GM18907 (cell line): ENCODE data around the gene SMTNL1.

Experiments
- ATAC-seq: cut with Tn5 transposase; IDR thresholded peaks from one replicate; pipeline ENCODE4 v1.9.1; 2021; ENCODE audit warnings: mild to moderate bottlenecking, moderate library complexity; ENCODE audit not compliant: unreplicated experiment

The SMTNL1 gene

GRCh38 chr11:57536947-57537619 is at the start of gene SMTNL1:
TSS of gene SMTNL1 (plus strand) at chr11:57537595. CDS start at chr11:57542643, 5,048 bp downstream.
- no peak for ATAC-seq

- ATAC-seq, result no peak
Observed at GRCh38 chr11:57487920-57488659, 49.3 kb upstream of the SMTNL1 start.

- no peak for ATAC-seq
Observed at GRCh38 chr11:57490456-57491248, 46.7 kb upstream of the SMTNL1 start.

GRCh38 chr11:57491371-57492061 is 45.9 kb upstream of the SMTNL1 start:
- no peak for ATAC-seq

GRCh38 chr11:57493507-57494503 is 43.6 kb upstream of the SMTNL1 start:
- peak; percentile 74 for ATAC-seq

GRCh38 chr11:57496109-57496820 is 41.1 kb upstream of the SMTNL1 start:
- no peak for ATAC-seq

GRCh38 chr11:57497303-57498247 is 39.8 kb upstream of the SMTNL1 start:
- no peak for ATAC-seq

GRCh38 chr11:57498540-57498939 is 38.9 kb upstream of the SMTNL1 start:
- no peak for ATAC-seq

GRCh38 chr11:57499413-57499982 is 37.9 kb upstream of the SMTNL1 start:
- peak; percentile 99 for ATAC-seq

- ATAC-seq, result peak; percentile 5
Observed at GRCh38 chr11:57499983-57500461, 37.4 kb upstream of the SMTNL1 start.

- no peak for ATAC-seq
Observed at GRCh38 chr11:57500515-57500914, 36.9 kb upstream of the SMTNL1 start.

GRCh38 chr11:57500926-57501325 is 36.5 kb upstream of the SMTNL1 start:
- no peak for ATAC-seq

GRCh38 chr11:57501953-57502352 is 35.4 kb upstream of the SMTNL1 start:
- no peak for ATAC-seq

- ATAC-seq, result no peak
Observed at GRCh38 chr11:57502376-57502775, 35.0 kb upstream of the SMTNL1 start.

- ATAC-seq, result no peak
Observed at GRCh38 chr11:57502870-57503269, 34.5 kb upstream of the SMTNL1 start.

- ATAC-seq, result no peak
Observed at GRCh38 chr11:57504511-57504910, 32.9 kb upstream of the SMTNL1 start.

GRCh38 chr11:57506522-57506921 is 30.9 kb upstream of the SMTNL1 start:
- ATAC-seq, result no peak
